Activated B cell treated with CpG ODN at 0.5 μM for 24 hours (primary cell): ENCODE data around the gene CHCHD6. TPM values are rescaled to one million over a fixed set of nuclear protein-coding genes. Genes with fewer than 3 reads are reported as not detected.

Source experiments
- ATAC-seq: fragments of 200-7000 bp; cut with Tn5 transposase; one replicate; pipeline ENCODE4 v1.10.0; 2021; ENCODE audit warnings: low read depth, mild to moderate bottlenecking, moderate library complexity
- CTCF ChIA-PET: fragments of 350-600 bp; sonication (Branson Sonifier 250); formaldehyde crosslinking; loops from one replicate; lab custom pipeline; 2021; ENCODE audit warnings: antibody characterized with exemption; lab: Charles Lee
- POLR2A ChIA-PET: fragments of 350-600 bp; sonication (Branson Sonifier 250); formaldehyde crosslinking; loops from one replicate; lab custom pipeline; 2021; ENCODE audit warnings: antibody characterized with exemption; lab: Charles Lee
- DNase-seq: peaks from one replicate; pipeline ENCODE4 v3.0.0; 2022
- H3K27ac Mint-ChIP-seq: one replicate; pipeline ENCODE4 v1.8.0; 2020; ENCODE audit warnings: mixed read lengths
- H3K27me3 Mint-ChIP-seq: one replicate; pipeline ENCODE4 v1.8.0; 2021; ENCODE audit warnings: mixed read lengths
- H3K36me3 Mint-ChIP-seq: one replicate; pipeline ENCODE4 v1.8.0; 2021; ENCODE audit warnings: low read depth, mixed read lengths
- H3K4me1 Mint-ChIP-seq: one replicate; pipeline ENCODE4 v1.8.0; 2021; ENCODE audit warnings: mixed read lengths
- H3K4me3 Mint-ChIP-seq: one replicate; pipeline ENCODE4 v1.8.0; 2020; ENCODE audit warnings: mild to moderate bottlenecking, mixed read lengths
- H3K9me3 Mint-ChIP-seq: one replicate; pipeline ENCODE4 v1.8.0; 2020; ENCODE audit warnings: mixed read lengths
- CTCF ChIP-seq: fragments of 200-600 bp; IDR thresholded peaks from one replicate; pipeline ENCODE4 v1.8.0; 2022; ENCODE audit warnings: antibody characterized with exemption, mild to moderate bottlenecking
- intact Hi-C: fragments of 100-400 bp; cut with micrococcal nuclease; formaldehyde crosslinking; loops from one replicate; pipeline ENCODE4 v1.15.1; 2024
- total RNA-seq: library from RNA; stranded (reverse); gene quantifications from 2 replicates; pipeline ENCODE4 v1.2.3, GENCODE V29; 2022

CHCHD6 gene
- total RNA-seq, 1 donor from 2014 or later: 10.0 TPM

GRCh38 chr3:126918355-126918821, 214.3 kb downstream of the CHCHD6 start:
- no peak for ATAC-seq
- H3K4me3 Mint-ChIP-seq: no peak overlapping the region

GRCh38 chr3:126921085-126921824, 217.2 kb downstream of the CHCHD6 start:
- ATAC-seq (no peak), DNase-seq (no peak)
- no peak overlapping the region for H3K4me3 Mint-ChIP-seq
- TF ChIP-seq CTCF: no peak
- ChIA-PET POLR2A (no interaction called here), CTCF (no interaction called here)
- peaks cover 6% of the 10 kb centered on the region for H3K9me3 Mint-ChIP-seq
- H3K27me3 Mint-ChIP-seq: peaks cover 20% of the 10 kb centered on the region
- H3K27ac Mint-ChIP-seq: no peak overlapping the region
- peaks cover 13% of the 10 kb centered on the region for H3K36me3 Mint-ChIP-seq
- intact Hi-C loops: no loop called here
- peaks cover 2% of the 10 kb centered on the region for H3K4me1 Mint-ChIP-seq

More at GRCh38 chr3:126918355-126918821, 214.3 kb downstream of the CHCHD6 start:
- CTCF ChIA-PET: no interaction called here
- Mint-ChIP-seq H3K36me3 (peaks cover 17% of the 10 kb centered on the region), H3K27me3 (peaks cover 25% of the 10 kb centered on the region), H3K4me1 (peaks cover 8% of the 10 kb centered on the region), H3K9me3 (peaks cover 6% of the 10 kb centered on the region), H3K27ac (no peak overlapping the region)
- POLR2A ChIA-PET: interaction anchor here (1.5 kb wide), 1 partner anchor 63 kb away, joined by 3 read pairs; no protein-coding TSS in a partner anchor
- no peak for TF ChIP-seq CTCF
- intact Hi-C loops: loop anchor here (10.0 kb wide), 1 partner anchor 1844 kb away; no protein-coding TSS in a partner anchor
- no peak for DNase-seq

GRCh38 chr3:126922466-126922865, 218.4 kb downstream of the CHCHD6 start:
- intact Hi-C loops: no loop called here
- H3K4me3 Mint-ChIP-seq: no peak overlapping the region
- peaks cover 6% of the 10 kb centered on the region for H3K9me3 Mint-ChIP-seq
- peaks cover 2% of the 10 kb centered on the region for H3K4me1 Mint-ChIP-seq
- CTCF ChIA-PET: no interaction called here
- TF ChIP-seq CTCF: no peak
- no peak overlapping the region for H3K27ac Mint-ChIP-seq
- ATAC-seq: no peak
- peaks cover 13% of the 10 kb centered on the region for H3K36me3 Mint-ChIP-seq
- peaks cover 20% of the 10 kb centered on the region for H3K27me3 Mint-ChIP-seq
- no peak for DNase-seq
- POLR2A ChIA-PET: interaction anchor here (0.7 kb wide), 1 partner anchor 22 kb away, joined by 3 read pairs; no protein-coding TSS in a partner anchor

- TF ChIP-seq CTCF: no peak
- Mint-ChIP-seq H3K27ac (no peak overlapping the region), H3K4me1 (peaks cover 2% of the 10 kb centered on the region), H3K9me3 (peaks cover 5% of the 10 kb centered on the region), H3K36me3 (peaks cover 13% of the 10 kb centered on the region), H3K4me3 (no peak overlapping the region), H3K27me3 (peaks cover 17% of the 10 kb centered on the region)
- intact Hi-C loops: no loop called here
- no peak for DNase-seq
- ChIA-PET CTCF (no interaction called here), POLR2A (no interaction called here)
- no peak for ATAC-seq
Observed at GRCh38 chr3:126923423-126923822, 219.4 kb downstream of the CHCHD6 start.

- CTCF ChIA-PET: no interaction called here
- H3K36me3 Mint-ChIP-seq: peaks cover 11% of the 10 kb centered on the region
- ATAC-seq (no peak), DNase-seq (no peak)
- no peaks in the 10 kb centered on the region for H3K4me1 Mint-ChIP-seq
- H3K27ac Mint-ChIP-seq: no peak overlapping the region
- TF ChIP-seq CTCF: no peak
- no peak overlapping the region for H3K4me3 Mint-ChIP-seq
- H3K27me3 Mint-ChIP-seq: peaks cover 17% of the 10 kb centered on the region
- intact Hi-C loops: no loop called here
- peaks cover 4% of the 10 kb centered on the region for H3K9me3 Mint-ChIP-seq
- POLR2A ChIA-PET: no interaction called here
Observed at GRCh38 chr3:126923895-126924294, 219.9 kb downstream of the CHCHD6 start.
